GM23338 (cell line): ENCODE data around the gene PRELP. TPM values are rescaled to one million over a fixed set of nuclear protein-coding genes. Genes with fewer than 3 reads are reported as not detected.

ENCODE experiments used
- ATAC-seq: fragments of 200-7000 bp; cut with Tn5 transposase; 3 replicates; pipeline ENCODE4 v1.9.1; 2020
- DNase-seq: peaks from one replicate; pipeline ENCODE4 v3.0.0-alpha.2; 2015; ENCODE audit warnings: low spot score
- H2AFZ ChIP-seq: fragments of 200-600 bp; sonication (generic); 2 replicates; pipeline ENCODE4 v1.8.0; 2016; ENCODE audit warnings: antibody characterized with exemption, mild to moderate bottlenecking, moderate library complexity
- H3F3A ChIP-seq: fragments of 200-600 bp; sonication (generic); replicated peaks from 2 replicates; pipeline ENCODE4 v1.8.0; 2017; ENCODE audit warnings: antibody characterized with exemption, mixed run types, low read depth
- H3K27ac ChIP-seq: fragments of 200-600 bp; sonication (generic); 2 replicates; pipeline ENCODE4 v1.6.1; 2016; ENCODE audit warnings: low read depth
- H3K27me3 ChIP-seq: fragments of 200-600 bp; sonication (generic); 2 replicates; pipeline ENCODE4 v1.8.0; 2016; ENCODE audit warnings: mild to moderate bottlenecking, mixed run types, moderate library complexity; ENCODE audit not compliant: insufficient read depth
- H3K36me3 ChIP-seq: fragments of 200-600 bp; sonication (generic); 2 replicates; pipeline ENCODE4 v1.8.0; 2016; ENCODE audit warnings: mild to moderate bottlenecking; ENCODE audit not compliant: insufficient read depth
- H3K4me1 ChIP-seq: fragments of 200-600 bp; sonication (generic); 2 replicates; pipeline ENCODE4 v1.8.0; 2016; ENCODE audit warnings: mild to moderate bottlenecking, moderate library complexity; ENCODE audit not compliant: insufficient read depth
- H3K4me2 ChIP-seq: fragments of 200-600 bp; sonication (generic); 2 replicates; pipeline ENCODE4 v1.7.1; 2017; ENCODE audit warnings: mixed run types
- H3K4me3 ChIP-seq: fragments of 200-600 bp; sonication (generic); 2 replicates; pipeline ENCODE4 v1.6.1; 2016; ENCODE audit warnings: mixed run types
- H3K79me2 ChIP-seq: fragments of 200-600 bp; sonication (generic); replicated peaks from 2 replicates; pipeline ENCODE4 v1.8.0; 2017; ENCODE audit warnings: mild to moderate bottlenecking; ENCODE audit not compliant: insufficient read depth
- H3K9me2 ChIP-seq: fragments of 200-600 bp; sonication (generic); 2 replicates; pipeline ENCODE4 v1.8.0; 2017; ENCODE audit not compliant: insufficient read depth
- H4K20me1 ChIP-seq: fragments of 200-600 bp; sonication (generic); replicated peaks from 2 replicates; pipeline ENCODE4 v1.8.0; 2017; ENCODE audit warnings: mild to moderate bottlenecking; ENCODE audit not compliant: insufficient read depth
- H3K27ac Mint-ChIP-seq: 2 replicates; pipeline ENCODE4 v1.8.0; 2020; ENCODE audit warnings: inconsistent platforms, mild to moderate bottlenecking, moderate library complexity, mixed read lengths
- H3K27me3 Mint-ChIP-seq: 3 replicates; pipeline ENCODE4 v1.8.0; 2022; ENCODE audit warnings: low read depth, mild to moderate bottlenecking, moderate library complexity, mixed read lengths, inconsistent platforms; ENCODE audit not compliant: insufficient read depth, poor library complexity
- H3K36me3 Mint-ChIP-seq: 3 replicates; pipeline ENCODE4 v1.8.0; 2021; ENCODE audit warnings: low read depth, mild to moderate bottlenecking, inconsistent platforms, moderate library complexity, mixed read lengths
- H3K4me1 Mint-ChIP-seq: 3 replicates; pipeline ENCODE4 v1.8.0; 2020; ENCODE audit warnings: mild to moderate bottlenecking, inconsistent platforms, mixed read lengths
- H3K4me3 Mint-ChIP-seq: 3 replicates; pipeline ENCODE4 v1.8.0; 2021; ENCODE audit warnings: moderate library complexity, mild to moderate bottlenecking, inconsistent platforms, mixed read lengths
- H3K9me3 Mint-ChIP-seq: 3 replicates; pipeline ENCODE4 v1.8.0; 2020; ENCODE audit warnings: moderate library complexity, mild to moderate bottlenecking, inconsistent platforms, mixed read lengths
- CREB1 ChIP-seq: fragments of 250-450 bp; sonication (Bioruptor Pico); IDR thresholded peaks from 2 replicates; pipeline ENCODE4 v1.5.0; 2020; ENCODE audit warnings: low read depth, mild to moderate bottlenecking, moderate library complexity
- EZH2 ChIP-seq: fragments of 200-600 bp; sonication (generic); IDR thresholded peaks from one replicate; pipeline ENCODE4 v1.8.0; 2017; ENCODE audit warnings: antibody characterized with exemption, mild to moderate bottlenecking, low read depth; ENCODE audit not compliant: unreplicated experiment
- NANOG ChIP-seq: IDR thresholded peaks from 2 replicates; pipeline ENCODE4 v1.6.1; 2016; ENCODE audit warnings: antibody characterized with exemption, borderline replicate concordance
- POLR2AphosphoS5 ChIP-seq: IDR thresholded peaks from 2 replicates; pipeline ENCODE4 v1.6.1; 2016; ENCODE audit warnings: antibody characterized with exemption, low read depth
- ZNF462 ChIP-seq: fragments of 250-450 bp; sonication (Bioruptor Pico); IDR thresholded peaks from 2 replicates; pipeline ENCODE4 v1.5.0; 2020; ENCODE audit warnings: mild to moderate bottlenecking, moderate library complexity
- polyA plus RNA-seq: library from polyadenylated mRNA; unstranded; fragments of >200 nt; fragmentation: Nextera tagmentation; extraction: Ambion mirVana; gene quantifications from 2 replicates; pipeline ENCODE4 v1.2.1, GENCODE V29; 2016
- total RNA-seq: library from RNA; depleted of rRNA; stranded (reverse); fragments of >200 nt; shearing (Covaris generic); gene quantifications from 2 replicates; pipeline ENCODE4 v1.2.3, GENCODE V29; 2014

Gene PRELP
- total and polyA plus RNA-seq, 2 experiments from 2014 or later: 0.03 TPM

GRCh38 chr1:203519053-203519840, 43.6 kb downstream of the PRELP start:
- peak overlapping the region; percentile 63 for H3K4me3 Mint-ChIP-seq
- peaks cover 77% of the 10 kb centered on the region for H3K27me3 Mint-ChIP-seq
- Histone ChIP-seq H3K36me3 (no peaks in the 10 kb centered on the region), H3K79me2 (no peaks in the 10 kb centered on the region), H4K20me1 (no peaks in the 10 kb centered on the region), H2AFZ (no peak overlapping the region), H3K9me2 (no peaks in the 10 kb centered on the region), H3K27ac (no peak overlapping the region), H3F3A (no peaks in the 10 kb centered on the region), H3K4me2 (peak overlapping the region; percentile 78), H3K27me3 (peaks cover 76% of the 10 kb centered on the region), H3K4me1 (peaks cover 57% of the 10 kb centered on the region), H3K4me3 (peak overlapping the region; percentile 33)
- H3K9me3 Mint-ChIP-seq: no peaks in the 10 kb centered on the region; the same call in 2 of the 3 replicates
- H3K27ac Mint-ChIP-seq: no peak overlapping the region
- ATAC-seq (peak; percentile 80), DNase-seq (peak; percentile 90)
- H3K4me1 Mint-ChIP-seq: peaks cover 72% of the 10 kb centered on the region
- no peaks in the 10 kb centered on the region; the same call in 2 of the 3 replicates for H3K36me3 Mint-ChIP-seq
- TF ChIP-seq ZNF462: no peak
- TF ChIP-seq NANOG: peak; percentile 99
- TF ChIP-seq POLR2AphosphoS5: peak; percentile 55
- TF ChIP-seq CREB1 (CRISPR knock-in tag): peak; percentile 94
- TF ChIP-seq EZH2: no peak
